GM21381 (cell line): ENCODE measurements around the gene DLST.

Source experiments
- ATAC-seq: cut with Tn5 transposase; IDR thresholded peaks from one replicate; pipeline ENCODE4 v1.9.1; 2021; ENCODE audit warnings: mild to moderate bottlenecking, moderate library complexity; ENCODE audit not compliant: unreplicated experiment

The DLST gene

GRCh38 chr14:74951443-74952179 lies 69.9 kb downstream of the DLST start:
- no peak for ATAC-seq

- no peak for ATAC-seq
Measured at GRCh38 chr14:74952180-74952665, 70.5 kb downstream of the DLST start.

DNA sequence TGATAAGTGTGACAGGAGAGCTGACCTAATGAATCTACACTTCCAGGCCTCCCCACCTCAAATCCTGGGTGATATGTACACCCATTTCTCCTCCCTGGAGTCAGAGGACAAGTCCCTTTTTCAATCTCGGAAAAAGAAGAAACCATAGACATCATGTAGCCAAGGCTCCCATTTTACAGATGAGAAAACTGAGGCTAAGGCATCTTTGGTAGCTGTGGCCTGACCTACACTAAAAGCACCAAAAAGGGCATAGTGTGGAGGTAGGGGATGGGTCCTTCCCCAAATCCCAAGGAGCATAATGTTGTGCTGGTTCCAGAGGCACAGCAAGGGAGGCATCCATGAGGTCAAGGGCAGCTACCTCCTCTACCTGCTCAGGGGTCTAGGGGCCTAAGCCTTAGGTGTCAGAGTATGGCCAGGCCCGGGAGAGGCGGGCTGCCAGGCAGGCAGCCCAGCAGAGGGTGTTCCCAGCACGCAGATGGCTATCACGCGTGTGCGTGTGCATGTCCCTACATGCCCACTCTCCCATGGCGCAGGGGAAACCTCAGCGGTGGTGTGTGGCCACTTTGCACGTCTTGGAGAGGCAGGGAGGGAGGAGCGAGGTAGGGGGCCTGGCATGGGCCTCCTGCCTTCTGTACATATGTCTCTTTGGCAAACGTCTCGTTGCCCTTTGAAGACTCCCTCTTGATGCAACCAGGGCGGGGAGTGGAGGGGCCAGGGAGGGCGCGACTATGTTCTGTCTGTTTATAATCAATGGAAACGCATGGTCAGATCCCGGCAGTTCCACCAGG lies 71.2 kb downstream of the DLST start:
- no peak for ATAC-seq
